Activated T-cell treated with anti-CD3 and anti-CD28 coated beads, Interleukin-2, amount 50 U/mL, for 24 hours (primary cell): Measurements from ENCODE around the gene CDK11A.
"Not testable (repeated sequence)": the region's sequence is repeated elsewhere in the genome, so short reads cannot be mapped to it uniquely, and the experiment has no call there.

Experiments used
- DNase-seq: peaks from one replicate; pipeline ENCODE4 v3.0.0-alpha.2; 2020
- H3K27ac Mint-ChIP-seq: 2 replicates; pipeline ENCODE4 v1.8.0; 2020; ENCODE audit warnings: mild to moderate bottlenecking, mixed read lengths
- H3K27me3 Mint-ChIP-seq: 2 replicates; pipeline ENCODE4 v1.8.0; 2020; ENCODE audit warnings: mixed read lengths
- H3K36me3 Mint-ChIP-seq: 2 replicates; pipeline ENCODE4 v1.8.0; 2020; ENCODE audit warnings: low read depth, mixed read lengths
- H3K4me1 Mint-ChIP-seq: 2 replicates; pipeline ENCODE4 v1.8.0; 2020; ENCODE audit warnings: low read depth, mixed read lengths
- H3K4me3 Mint-ChIP-seq: 2 replicates; pipeline ENCODE4 v1.8.0; 2020; ENCODE audit warnings: mild to moderate bottlenecking, moderate library complexity, mixed read lengths
- H3K9me3 Mint-ChIP-seq: 2 replicates; pipeline ENCODE4 v1.8.0; 2020; ENCODE audit warnings: mixed read lengths

CDK11A gene

GRCh38 chr1:1670866-1671265 is 53.3 kb downstream of the CDK11A start:
- peaks cover 64% of the 10 kb centered on the region for H3K36me3 Mint-ChIP-seq
- H3K4me3 Mint-ChIP-seq = no peak overlapping the region
- no peak for DNase-seq
- no peak overlapping the region for H3K27ac Mint-ChIP-seq
- H3K27me3 Mint-ChIP-seq = no peaks in the 10 kb centered on the region
- no peaks in the 10 kb centered on the region for H3K9me3 Mint-ChIP-seq
- H3K4me1 Mint-ChIP-seq = peaks cover 4% of the 10 kb centered on the region

- Mint-ChIP-seq H3K27ac (no peak overlapping the region), H3K36me3 (peaks cover 71% of the 10 kb centered on the region), H3K27me3 (no peaks in the 10 kb centered on the region), H3K4me3 (no peak overlapping the region), H3K4me1 (peaks cover 4% of the 10 kb centered on the region), H3K9me3 (no peaks in the 10 kb centered on the region)
- no peak for DNase-seq
Measured at GRCh38 chr1:1669468-1670440, 54.4 kb downstream of the CDK11A start.

DNA sequence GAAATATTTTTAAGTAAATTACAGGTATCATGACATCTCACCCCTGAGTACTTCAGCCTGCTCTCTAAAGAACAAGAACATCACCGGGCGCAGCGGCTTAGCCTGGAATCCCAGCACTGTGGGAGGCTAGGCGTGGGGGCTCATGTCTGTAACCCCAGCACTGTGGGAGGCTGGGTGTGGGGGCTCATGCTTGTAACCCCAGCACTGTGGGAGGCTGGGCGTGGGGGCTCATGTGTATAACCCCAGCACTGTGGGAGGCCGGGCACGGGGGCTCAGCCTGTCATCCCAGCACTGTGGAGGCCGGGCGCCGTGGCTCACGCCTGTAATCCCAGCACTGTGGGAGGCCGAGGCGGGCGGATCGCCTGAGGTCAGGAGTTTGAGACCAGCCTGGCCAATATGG is 57.6 kb downstream of the CDK11A start:
- no peaks in the 10 kb centered on the region for H3K9me3 Mint-ChIP-seq
- DNase-seq = no peak

DNA sequence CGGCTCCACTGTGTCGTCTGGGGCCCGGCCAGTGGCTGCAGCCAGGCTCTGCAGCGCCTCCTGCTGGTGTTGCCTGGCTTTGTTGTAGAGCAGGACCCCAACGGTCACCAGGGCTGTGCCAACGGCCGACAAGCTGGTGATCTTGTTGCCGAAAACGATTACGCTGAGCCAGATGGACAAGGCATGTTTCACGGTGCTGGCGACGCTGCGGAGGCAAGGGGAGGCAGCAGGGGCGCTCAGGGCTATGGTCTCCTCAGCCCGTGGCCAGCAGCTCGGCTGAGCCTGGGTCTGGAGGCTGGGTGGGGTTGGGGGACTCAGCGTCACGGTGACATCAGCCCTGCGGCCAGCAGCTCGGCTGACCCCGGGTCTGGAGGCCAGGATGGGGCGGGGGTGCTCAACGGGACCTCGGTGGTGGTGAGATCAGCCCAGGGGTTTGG is 58.3 kb downstream of the CDK11A start:
- peaks cover 43% of the 10 kb centered on the region for H3K36me3 Mint-ChIP-seq
- no peak overlapping the region for H3K27ac Mint-ChIP-seq
- no peaks in the 10 kb centered on the region for H3K27me3 Mint-ChIP-seq
- no peaks in the 10 kb centered on the region for H3K9me3 Mint-ChIP-seq
- H3K4me1 Mint-ChIP-seq = no peaks in the 10 kb centered on the region
- no peak overlapping the region for H3K4me3 Mint-ChIP-seq
- peak; percentile 49 for DNase-seq

More for the DNA sequence above, 57.6 kb downstream of the CDK11A start:
- no peaks in the 10 kb centered on the region for H3K4me1 Mint-ChIP-seq
- H3K27ac Mint-ChIP-seq = peak overlapping the region; percentile 29
- no peak overlapping the region for H3K4me3 Mint-ChIP-seq
- no peaks in the 10 kb centered on the region for H3K27me3 Mint-ChIP-seq
- H3K36me3 Mint-ChIP-seq = peaks cover 50% of the 10 kb centered on the region

- Mint-ChIP-seq H3K4me3 (no peak overlapping the region), H3K4me1 (no peaks in the 10 kb centered on the region), H3K27me3 (no peaks in the 10 kb centered on the region), H3K27ac (peak overlapping the region; percentile 29), H3K9me3 (no peaks in the 10 kb centered on the region), H3K36me3 (peaks cover 37% of the 10 kb centered on the region)
- DNase-seq = no peak
Measured at GRCh38 chr1:1664941-1665814, 59.0 kb downstream of the CDK11A start.

- not testable (repeated sequence) for H3K4me3 Mint-ChIP-seq, DNase-seq, H3K9me3 Mint-ChIP-seq, H3K4me1 Mint-ChIP-seq, H3K27ac Mint-ChIP-seq, H3K27me3 Mint-ChIP-seq
- peaks cover 29% of the 10 kb centered on the region for H3K36me3 Mint-ChIP-seq
Measured at GRCh38 chr1:1664318-1664717, 59.8 kb downstream of the CDK11A start.

DNA sequence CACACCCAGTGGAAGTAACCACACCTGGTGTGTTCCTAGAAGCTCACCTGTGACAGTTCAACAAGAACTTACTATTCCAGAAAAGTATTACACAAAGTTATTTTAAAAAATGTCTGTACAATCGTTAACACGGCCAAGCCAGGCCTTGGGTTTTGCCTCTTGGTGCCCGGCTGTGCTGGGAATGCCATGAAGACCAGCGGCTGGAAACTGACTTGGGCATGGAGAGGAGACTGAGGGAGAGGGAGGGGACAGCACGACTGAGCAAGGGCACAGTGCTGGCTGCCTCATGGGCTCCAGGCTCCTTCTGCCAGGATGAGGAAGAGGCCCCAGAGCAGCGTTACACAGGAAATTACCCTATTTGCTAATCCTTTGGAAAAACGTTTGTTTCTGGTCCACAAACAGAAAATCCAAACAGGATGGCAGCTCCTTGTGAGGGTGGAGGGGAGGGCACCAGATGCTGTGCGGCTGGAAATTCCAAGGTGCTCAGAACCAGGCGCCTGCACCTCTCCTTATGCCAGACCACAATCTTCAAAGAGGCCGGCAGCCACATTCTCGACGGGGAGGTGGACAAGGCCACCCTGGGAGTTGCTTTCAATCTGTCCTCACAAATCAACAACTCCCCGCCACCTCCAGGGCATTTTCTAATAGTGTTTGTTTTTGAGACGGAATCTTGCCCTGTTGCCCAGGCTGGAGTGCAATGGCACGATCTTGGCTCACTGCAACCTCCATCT is 61.2 kb downstream of the CDK11A start:
- DNase-seq, H3K27ac Mint-ChIP-seq, H3K9me3 Mint-ChIP-seq, H3K4me3 Mint-ChIP-seq, H3K27me3 Mint-ChIP-seq, H3K4me1 Mint-ChIP-seq: not testable (repeated sequence)
- peaks cover 24% of the 10 kb centered on the region for H3K36me3 Mint-ChIP-seq

GRCh38 chr1:1662392-1662791 is 61.8 kb downstream of the CDK11A start:
- H3K27me3 Mint-ChIP-seq, H3K4me1 Mint-ChIP-seq, H3K27ac Mint-ChIP-seq, DNase-seq, H3K9me3 Mint-ChIP-seq, H3K4me3 Mint-ChIP-seq: not testable (repeated sequence)
- H3K36me3 Mint-ChIP-seq = peaks cover 19% of the 10 kb centered on the region

DNA sequence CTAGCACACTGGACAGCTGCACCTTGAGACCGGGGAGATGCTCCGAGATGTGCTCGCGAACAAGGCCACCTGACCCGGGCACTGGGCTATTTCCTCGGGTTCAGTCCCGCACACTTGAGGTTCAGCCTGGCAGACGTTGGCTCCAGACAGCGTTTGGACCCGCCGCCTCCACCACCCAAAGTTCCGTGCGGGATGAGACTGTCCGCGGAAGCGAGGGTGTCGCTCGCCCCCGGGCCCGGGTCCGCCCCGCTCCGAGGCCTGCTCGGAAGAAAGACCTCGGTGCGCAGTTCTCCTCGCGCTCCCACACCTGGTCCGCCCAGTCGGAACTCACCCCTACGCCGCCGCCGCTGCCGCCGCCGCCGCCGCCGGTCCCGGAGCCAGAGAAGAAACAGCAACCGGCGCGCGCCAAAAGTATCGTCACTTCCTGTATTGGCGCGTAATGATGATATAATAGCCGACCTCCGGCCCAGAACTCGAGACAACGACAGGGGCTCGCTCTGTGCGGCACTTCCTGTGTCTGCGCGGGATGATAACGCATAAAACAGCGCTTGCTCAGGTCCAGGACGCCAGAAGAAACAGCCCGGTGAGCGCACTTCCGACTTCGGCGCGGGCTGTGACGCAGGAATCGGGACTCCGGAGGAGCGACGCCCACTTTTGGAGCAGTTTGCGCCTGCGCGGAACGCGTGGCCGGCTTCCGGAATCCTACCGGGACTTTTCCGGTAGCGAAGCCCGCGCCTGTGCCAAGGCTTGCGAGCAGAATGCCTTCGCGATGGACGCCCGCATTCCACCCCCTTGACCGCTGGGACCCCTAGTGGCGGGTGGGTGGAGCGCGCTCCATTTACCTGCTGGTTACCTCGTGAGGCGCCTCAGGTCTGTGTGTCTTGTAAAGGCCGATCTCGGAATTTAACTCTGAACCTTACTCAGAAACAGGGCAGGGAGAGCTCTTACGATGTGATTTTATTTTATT is 65.3 kb downstream of the CDK11A start, which contains the start of gene CDK11B:
Gene CDK11B, minus strand, starts transcription at position 422 of the 967 bp plus-strand sequence. CDS start 1,519 bp downstream, outside the sequence.
- H3K9me3 Mint-ChIP-seq, H3K4me1 Mint-ChIP-seq: not testable (repeated sequence)

More for the DNA sequence above, 65.3 kb downstream of the CDK11A start, which contains the start of gene CDK11B:
- peak; percentile 96 for DNase-seq
- peaks cover 29% of the 10 kb centered on the region for H3K36me3 Mint-ChIP-seq
- peak within 1 kb of the TSS; percentile 92 for H3K4me3 Mint-ChIP-seq
- H3K27me3 Mint-ChIP-seq = not testable (repeated sequence)
- H3K27ac Mint-ChIP-seq = peak within 1 kb of the TSS; percentile 99
